ENCODE results near the gene DOCK10.

Gene DOCK10

DNA sequence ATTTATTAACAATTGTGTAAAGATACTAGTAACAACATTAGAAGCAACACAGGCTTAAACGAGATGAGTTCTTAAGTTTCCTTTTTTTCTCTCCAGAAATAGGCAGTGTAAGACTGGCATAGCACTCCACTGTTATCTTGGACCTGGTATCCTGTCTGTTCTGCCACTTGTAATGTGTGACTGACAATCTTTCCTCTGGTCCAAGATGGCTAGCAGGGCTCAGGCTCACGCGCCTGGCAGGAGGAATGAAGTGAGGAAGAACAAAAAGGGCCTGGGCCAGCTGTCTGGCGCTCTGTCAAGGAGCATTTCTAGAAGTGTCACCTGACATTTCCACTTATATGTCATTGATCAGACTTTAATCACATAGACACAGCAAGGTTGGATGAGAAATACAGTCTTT, 294.5 kb downstream of the DOCK10 start:
- Histone ChIP-seq H3K36me3 (no peaks in the 10 kb centered on the region), H3K27me3 (no peaks in the 10 kb centered on the region), H3K9me3 (no peaks in the 10 kb centered on the region), H3K4me1 (no peaks in the 10 kb centered on the region), H3K4me3 (ENCODE audit: low read depth, low read length) (no peak overlapping the region)
- no peak for DNase-seq
- TF ChIP-seq, protein P1, sequence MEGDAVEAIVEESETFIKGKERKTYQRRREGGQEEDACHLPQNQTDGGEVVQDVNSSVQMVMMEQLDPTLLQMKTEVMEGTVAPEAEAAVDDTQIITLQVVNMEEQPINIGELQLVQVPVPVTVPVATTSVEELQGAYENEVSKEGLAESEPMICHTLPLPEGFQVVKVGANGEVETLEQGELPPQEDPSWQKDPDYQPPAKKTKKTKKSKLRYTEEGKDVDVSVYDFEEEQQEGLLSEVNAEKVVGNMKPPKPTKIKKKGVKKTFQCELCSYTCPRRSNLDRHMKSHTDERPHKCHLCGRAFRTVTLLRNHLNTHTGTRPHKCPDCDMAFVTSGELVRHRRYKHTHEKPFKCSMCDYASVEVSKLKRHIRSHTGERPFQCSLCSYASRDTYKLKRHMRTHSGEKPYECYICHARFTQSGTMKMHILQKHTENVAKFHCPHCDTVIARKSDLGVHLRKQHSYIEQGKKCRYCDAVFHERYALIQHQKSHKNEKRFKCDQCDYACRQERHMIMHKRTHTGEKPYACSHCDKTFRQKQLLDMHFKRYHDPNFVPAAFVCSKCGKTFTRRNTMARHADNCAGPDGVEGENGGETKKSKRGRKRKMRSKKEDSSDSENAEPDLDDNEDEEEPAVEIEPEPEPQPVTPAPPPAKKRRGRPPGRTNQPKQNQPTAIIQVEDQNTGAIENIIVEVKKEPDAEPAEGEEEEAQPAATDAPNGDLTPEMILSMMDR (IDR thresholded peaks at IDR 0.05; ENCODE audit: low read depth, low read length) = no peak

DNA sequence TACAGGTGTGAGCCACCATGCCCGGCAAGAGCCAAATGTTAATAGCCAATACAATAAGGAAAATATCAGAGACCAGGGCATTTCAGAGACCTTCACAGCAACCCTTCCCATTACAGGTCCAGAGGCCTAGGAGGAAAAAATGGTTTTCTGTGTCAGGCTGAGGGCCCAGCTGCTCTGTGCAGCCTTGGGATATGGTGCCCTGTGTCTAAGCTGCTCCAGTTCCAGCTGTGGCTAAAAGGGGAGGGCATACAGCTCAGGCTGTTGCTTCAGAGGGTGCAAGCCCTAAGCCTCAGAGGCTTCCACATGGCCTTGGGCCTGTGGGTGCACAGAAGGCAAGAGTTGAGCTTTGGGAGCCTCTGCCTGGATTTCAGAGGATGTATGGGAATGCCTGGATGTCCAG, 306.0 kb downstream of the DOCK10 start:
- H3K9me3 ChIP-seq = no peaks in the 10 kb centered on the region
- no peaks in the 10 kb centered on the region for H3K4me1 ChIP-seq
- TF ChIP-seq, protein P1 (IDR thresholded peaks at IDR 0.05; ENCODE audit: low read depth, low read length) = no peak
- no peaks in the 10 kb centered on the region for H3K36me3 ChIP-seq
- no peak overlapping the region for H3K4me3 ChIP-seq (ENCODE audit: low read depth, low read length)
- no peak for DNase-seq
- no peaks in the 10 kb centered on the region for H3K27me3 ChIP-seq

DNA sequence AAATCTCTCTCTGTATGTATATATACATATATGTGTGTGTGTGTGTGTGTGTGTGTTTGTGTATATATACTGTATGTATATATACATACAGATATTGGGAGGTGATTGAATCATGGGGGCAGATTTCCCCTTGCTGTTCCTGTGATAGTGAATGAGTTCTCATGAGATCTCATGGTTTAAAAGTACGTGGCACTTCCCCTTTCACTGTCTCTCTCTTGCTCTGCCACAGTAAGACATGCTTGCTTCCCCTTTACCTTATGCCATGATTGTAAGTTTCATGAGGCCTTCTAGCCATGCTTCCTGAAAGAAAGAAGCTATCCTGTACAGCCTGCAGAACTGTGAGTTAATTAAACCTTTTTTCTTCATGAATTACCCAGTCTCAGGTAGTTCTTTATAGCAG, 307.3 kb downstream of the DOCK10 start:
- Histone ChIP-seq H3K27me3 (no peaks in the 10 kb centered on the region), H3K4me1 (no peaks in the 10 kb centered on the region), H3K4me3 (ENCODE audit: low read depth, low read length) (no peak overlapping the region), H3K36me3 (no peaks in the 10 kb centered on the region), H3K9me3 (no peaks in the 10 kb centered on the region)
- DNase-seq = no peak
- TF ChIP-seq, protein P1 (IDR thresholded peaks at IDR 0.05; ENCODE audit: low read depth, low read length) = no peak

DNA sequence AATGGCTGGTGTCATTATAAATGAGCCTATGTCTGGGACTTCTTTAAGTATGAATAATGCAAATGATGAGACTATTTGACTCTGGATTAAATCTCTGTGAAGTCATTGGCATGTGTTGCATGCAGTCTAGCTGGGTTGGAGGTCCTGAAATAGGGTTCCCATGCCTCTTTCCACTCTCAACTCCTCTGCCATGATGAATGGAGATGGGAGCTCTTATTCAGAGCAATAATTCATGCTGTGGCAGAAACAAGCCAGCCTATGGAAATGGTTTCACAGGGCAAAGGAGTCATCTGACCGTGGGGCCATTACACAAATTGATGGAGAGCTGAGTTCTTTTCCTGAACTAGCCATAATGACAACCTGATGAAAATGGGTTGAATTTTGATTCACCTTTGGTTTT, 310.6 kb downstream of the DOCK10 start:
- Histone ChIP-seq H3K4me1 (no peaks in the 10 kb centered on the region), H3K9me3 (no peaks in the 10 kb centered on the region), H3K27me3 (no peaks in the 10 kb centered on the region), H3K36me3 (no peaks in the 10 kb centered on the region), H3K4me3 (ENCODE audit: low read depth, low read length) (no peak overlapping the region)
- TF ChIP-seq, protein P1 (IDR thresholded peaks at IDR 0.05; ENCODE audit: low read depth, low read length) = no peak
- no peak for DNase-seq

DNA sequence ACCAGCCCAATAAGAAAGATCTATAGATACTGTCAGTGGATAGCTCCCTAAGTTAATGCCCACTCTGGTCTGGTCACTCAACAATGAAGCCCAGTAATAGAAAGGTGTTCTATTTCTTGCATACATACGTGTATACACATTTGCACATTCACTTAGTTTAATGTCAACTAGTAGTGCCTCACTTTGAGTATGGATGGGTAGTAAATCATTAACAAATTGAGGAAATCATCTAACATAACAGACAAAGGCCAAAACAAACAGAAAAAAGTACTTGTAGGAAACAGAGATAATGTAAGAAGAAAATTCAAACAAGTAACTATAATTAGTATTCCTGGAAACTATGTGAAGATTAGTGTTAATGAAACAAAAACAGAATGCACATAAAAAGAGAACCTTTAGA, 312.8 kb downstream of the DOCK10 start:
- no peak for DNase-seq
- TF ChIP-seq, protein P1 (IDR thresholded peaks at IDR 0.05; ENCODE audit: low read depth, low read length) = no peak
- H3K4me1 ChIP-seq = no peaks in the 10 kb centered on the region

DNA sequence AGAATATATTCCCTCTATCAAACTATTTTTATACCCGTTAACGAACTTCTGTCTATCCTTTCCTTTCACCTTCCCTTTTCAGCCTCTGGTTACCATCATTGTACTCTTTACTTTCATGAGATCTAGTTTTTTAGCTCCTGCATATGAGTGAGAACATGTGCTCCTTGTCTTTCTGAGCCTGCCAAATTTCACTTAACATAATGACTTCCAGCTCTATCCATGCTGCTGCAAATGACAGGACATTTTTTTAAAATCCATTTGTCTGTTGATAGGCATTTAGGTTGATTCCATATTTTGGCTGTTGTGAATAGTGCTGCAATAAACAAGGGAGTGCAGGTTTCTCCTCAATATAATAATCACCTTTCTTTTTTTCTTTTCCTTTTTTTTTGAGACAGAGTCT, 317.9 kb downstream of the DOCK10 start:
- Histone ChIP-seq H3K4me3 (ENCODE audit: low read depth, low read length) (no peak overlapping the region), H3K36me3 (no peaks in the 10 kb centered on the region), H3K27me3 (no peaks in the 10 kb centered on the region), H3K4me1 (no peaks in the 10 kb centered on the region), H3K9me3 (no peaks in the 10 kb centered on the region)
- no peak for DNase-seq
- TF ChIP-seq, protein P1 (IDR thresholded peaks at IDR 0.05; ENCODE audit: low read depth, low read length) = no peak

More for the DNA sequence above, 312.8 kb downstream of the DOCK10 start:
- Histone ChIP-seq H3K27me3 (no peaks in the 10 kb centered on the region), H3K4me3 (ENCODE audit: low read depth, low read length) (no peak overlapping the region), H3K9me3 (no peaks in the 10 kb centered on the region), H3K36me3 (no peaks in the 10 kb centered on the region)

All from BE2C (cell line).